GM23338 (cell line): Measurements from ENCODE around the gene BBOF1. TPM values are rescaled to one million over a fixed set of nuclear protein-coding genes. Genes with fewer than 3 reads are reported as not detected.
A peak's percentile ranks its signal among the peaks of the same experiment; 100 is the strongest.
"Not testable (repeated sequence)": the region's sequence is repeated elsewhere in the genome, so short reads cannot be mapped to it uniquely, and the experiment has no call there.

ENCODE experiments used
- ATAC-seq: fragments of 200-7000 bp; cut with Tn5 transposase; 3 replicates; pipeline ENCODE4 v1.9.1; 2020
- DNase-seq: peaks from one replicate; pipeline ENCODE4 v3.0.0-alpha.2; 2015; ENCODE audit warnings: low spot score
- H2AFZ ChIP-seq: fragments of 200-600 bp; sonication (generic); 2 replicates; pipeline ENCODE4 v1.8.0; 2016; ENCODE audit warnings: antibody characterized with exemption, mild to moderate bottlenecking, moderate library complexity
- H3F3A ChIP-seq: fragments of 200-600 bp; sonication (generic); replicated peaks from 2 replicates; pipeline ENCODE4 v1.8.0; 2017; ENCODE audit warnings: antibody characterized with exemption, mixed run types, low read depth
- H3K27ac ChIP-seq: fragments of 200-600 bp; sonication (generic); 2 replicates; pipeline ENCODE4 v1.6.1; 2016; ENCODE audit warnings: low read depth
- H3K27me3 ChIP-seq: fragments of 200-600 bp; sonication (generic); 2 replicates; pipeline ENCODE4 v1.8.0; 2016; ENCODE audit warnings: mild to moderate bottlenecking, mixed run types, moderate library complexity; ENCODE audit not compliant: insufficient read depth
- H3K36me3 ChIP-seq: fragments of 200-600 bp; sonication (generic); 2 replicates; pipeline ENCODE4 v1.8.0; 2016; ENCODE audit warnings: mild to moderate bottlenecking; ENCODE audit not compliant: insufficient read depth
- H3K4me1 ChIP-seq: fragments of 200-600 bp; sonication (generic); 2 replicates; pipeline ENCODE4 v1.8.0; 2016; ENCODE audit warnings: mild to moderate bottlenecking, moderate library complexity; ENCODE audit not compliant: insufficient read depth
- H3K4me2 ChIP-seq: fragments of 200-600 bp; sonication (generic); 2 replicates; pipeline ENCODE4 v1.7.1; 2017; ENCODE audit warnings: mixed run types
- H3K4me3 ChIP-seq: fragments of 200-600 bp; sonication (generic); 2 replicates; pipeline ENCODE4 v1.6.1; 2016; ENCODE audit warnings: mixed run types
- H3K79me2 ChIP-seq: fragments of 200-600 bp; sonication (generic); replicated peaks from 2 replicates; pipeline ENCODE4 v1.8.0; 2017; ENCODE audit warnings: mild to moderate bottlenecking; ENCODE audit not compliant: insufficient read depth
- H3K9me2 ChIP-seq: fragments of 200-600 bp; sonication (generic); 2 replicates; pipeline ENCODE4 v1.8.0; 2017; ENCODE audit not compliant: insufficient read depth
- H4K20me1 ChIP-seq: fragments of 200-600 bp; sonication (generic); replicated peaks from 2 replicates; pipeline ENCODE4 v1.8.0; 2017; ENCODE audit warnings: mild to moderate bottlenecking; ENCODE audit not compliant: insufficient read depth
- H3K27ac Mint-ChIP-seq: 2 replicates; pipeline ENCODE4 v1.8.0; 2020; ENCODE audit warnings: inconsistent platforms, mild to moderate bottlenecking, moderate library complexity, mixed read lengths
- H3K27me3 Mint-ChIP-seq: 3 replicates; pipeline ENCODE4 v1.8.0; 2022; ENCODE audit warnings: low read depth, mild to moderate bottlenecking, moderate library complexity, mixed read lengths, inconsistent platforms; ENCODE audit not compliant: insufficient read depth, poor library complexity
- H3K36me3 Mint-ChIP-seq: 3 replicates; pipeline ENCODE4 v1.8.0; 2021; ENCODE audit warnings: low read depth, mild to moderate bottlenecking, inconsistent platforms, moderate library complexity, mixed read lengths
- H3K4me1 Mint-ChIP-seq: 3 replicates; pipeline ENCODE4 v1.8.0; 2020; ENCODE audit warnings: mild to moderate bottlenecking, inconsistent platforms, mixed read lengths
- H3K4me3 Mint-ChIP-seq: 3 replicates; pipeline ENCODE4 v1.8.0; 2021; ENCODE audit warnings: moderate library complexity, mild to moderate bottlenecking, inconsistent platforms, mixed read lengths
- H3K9me3 Mint-ChIP-seq: 3 replicates; pipeline ENCODE4 v1.8.0; 2020; ENCODE audit warnings: moderate library complexity, mild to moderate bottlenecking, inconsistent platforms, mixed read lengths
- CTCF ChIP-seq, 2 experiments: fragments of 200-600 bp in 1 of 2; sonication (generic) in 1 of 2; conservative IDR thresholded peaks; 2 replicates each; pipeline versions ENCODE4 v1.5.1 to v1.6.1; 2016 to 2017; ENCODE audit warnings: antibody characterized with exemption in 2 of 2, low read depth in 2 of 2, mild to moderate bottlenecking in 2 of 2, moderate library complexity in 1 of 2
- polyA plus RNA-seq: library from polyadenylated mRNA; unstranded; fragments of >200 nt; fragmentation: Nextera tagmentation; extraction: Ambion mirVana; gene quantifications from 2 replicates; pipeline ENCODE4 v1.2.1, GENCODE V29; 2016
- small RNA-seq: library from RNA; depleted of rRNA; stranded (forward); fragments of <200 nt; gene quantifications from one replicate; pipeline ENCODE3, GENCODE V24; 2014; ENCODE audit warnings: low replicate concordance
- total RNA-seq: library from RNA; depleted of rRNA; stranded (reverse); fragments of >200 nt; shearing (Covaris generic); gene quantifications from 2 replicates; pipeline ENCODE4 v1.2.3, GENCODE V29; 2014; rRNA removed

Gene BBOF1
- total and polyA plus RNA-seq, 2 experiments from 2014 or later = 0.24 to 0.53 TPM

- H3K36me3 Mint-ChIP-seq = peaks cover 11% of the 10 kb centered on the region
- peak; percentile 62; the same call in 2 of the 3 replicates for ATAC-seq
- peak; percentile 72 for DNase-seq
- not testable (repeated sequence) for H3K4me1 Mint-ChIP-seq, H3K27ac Mint-ChIP-seq, H2AFZ ChIP-seq, H3K27me3 Mint-ChIP-seq, H4K20me1 ChIP-seq, H3K27ac ChIP-seq, H3K4me1 ChIP-seq, H3K27me3 ChIP-seq, H3K79me2 ChIP-seq, H3K9me2 ChIP-seq, H3F3A ChIP-seq, H3K4me3 Mint-ChIP-seq, H3K9me3 Mint-ChIP-seq, H3K36me3 ChIP-seq, H3K4me2 ChIP-seq, H3K4me3 ChIP-seq
- peak; percentile 63 to 66 for TF ChIP-seq CTCF (conservative IDR thresholded peaks at IDR 0.05; ENCODE audit: low read depth in 2 of 2)
Measured at GRCh38 chr14:74111395-74112216, 92.5 kb downstream of the BBOF1 start.

Small RNA genes lying within 50 kb of the gene (small RNA-seq; reads per million reads assigned to genes)
- gene AC005480.2 = not detected

Other genes with a start within 250 kb of the BBOF1 start
- gene PTGR2, start 167.5 kb upstream of the BBOF1 start, total RNA-seq = 9.5 and 20.0 TPM in 2 replicates
- 19.9 and 25.4 TPM in 2 replicates for gene PTGR2, start 167.5 kb upstream of the BBOF1 start, polyA plus RNA-seq
- gene ZNF410, start 132.5 kb upstream of the BBOF1 start, total RNA-seq = 20.4 and 31.7 TPM in 2 replicates
- gene ZNF410, start 132.5 kb upstream of the BBOF1 start, polyA plus RNA-seq = 8.6 and 10.6 TPM in 2 replicates
- 0.04 and 0.28 TPM in 2 replicates for gene FAM161B, start 69.3 kb upstream of the BBOF1 start, total RNA-seq
- gene FAM161B, start 69.3 kb upstream of the BBOF1 start, polyA plus RNA-seq = 2.3 and 2.8 TPM in 2 replicates
- gene COQ6, start 69.0 kb upstream of the BBOF1 start, total RNA-seq = 13.8 and 14.9 TPM in 2 replicates
- gene COQ6, start 69.0 kb upstream of the BBOF1 start, polyA plus RNA-seq = 6.8 and 8.9 TPM in 2 replicates
- gene ENTPD5, start 61 bp upstream of the BBOF1 start, total RNA-seq = 5.5 and 7.9 TPM in 2 replicates
- gene ENTPD5, start 61 bp upstream of the BBOF1 start, polyA plus RNA-seq = 3.5 and 4.6 TPM in 2 replicates
- 20.7 and 28.0 TPM in 2 replicates for gene ALDH6A1, start 65.1 kb downstream of the BBOF1 start, total RNA-seq
- gene ALDH6A1, start 65.1 kb downstream of the BBOF1 start, polyA plus RNA-seq = 14.6 and 16.1 TPM in 2 replicates
- gene LIN52, start 65.6 kb downstream of the BBOF1 start, total RNA-seq = 8.6 and 10.7 TPM in 2 replicates
- 9.1 and 10.8 TPM in 2 replicates for gene LIN52, start 65.6 kb downstream of the BBOF1 start, polyA plus RNA-seq
- gene VSX2, start 220.1 kb downstream of the BBOF1 start, total RNA-seq = 0.49 and 0.66 TPM in 2 replicates
- gene VSX2, start 220.1 kb downstream of the BBOF1 start, polyA plus RNA-seq = 0.35 and 0.52 TPM in 2 replicates